K562 (cell line): Measurements from ENCODE around the gene CCDC183. TPM values are rescaled to one million over a fixed set of nuclear protein-coding genes. Genes with fewer than 3 reads are reported as not detected.
A peak's percentile ranks its signal among the peaks of the same experiment; 100 is the strongest.

Experiments used
- ARHGAP35 ChIP-seq: fragments of 450-650 bp; IDR thresholded peaks from 2 replicates; pipeline ENCODE4 v1.6.1; 2018; ENCODE audit not compliant: partially characterized antibody
- DIDO1 ChIP-seq: fragments of 450-650 bp; IDR thresholded peaks from 2 replicates; pipeline ENCODE4 v1.6.1; 2016; ENCODE audit warnings: low read depth, missing biosample characterization, missing genetic modification characterization
- E2F8 ChIP-seq: fragments of 450-650 bp; IDR thresholded peaks from 2 replicates; pipeline ENCODE4 v1.7.1; 2018; ENCODE audit warnings: mild to moderate bottlenecking, low read depth; ENCODE audit not compliant: partially characterized antibody
- ESRRA ChIP-seq: fragments of 450-650 bp; IDR thresholded peaks from 2 replicates; pipeline ENCODE4 v1.6.1; 2014; ENCODE audit warnings: low read depth, mild to moderate bottlenecking, moderate library complexity, borderline replicate concordance
- HNRNPLL ChIP-seq: fragments of 200-400 bp; formaldehyde crosslinking; IDR thresholded peaks from 2 replicates; pipeline ENCODE4 v1.6.1; 2017; ENCODE audit warnings: low read length, low read depth, mild to moderate bottlenecking; ENCODE audit not compliant: poor library complexity, severe bottlenecking
- KDM5B ChIP-seq: fragments of 200-600 bp; sonication (generic); IDR thresholded peaks from 2 replicates; pipeline ENCODE4 v1.6.1; 2012; ENCODE audit warnings: low read depth, mild to moderate bottlenecking, moderate library complexity, low read length, control low read depth, inconsistent platforms; ENCODE audit not compliant: insufficient replicate concordance
- L3MBTL2 ChIP-seq: fragments of 450-650 bp; IDR thresholded peaks from 2 replicates; pipeline ENCODE4 v1.6.1; 2016; ENCODE audit warnings: mild to moderate bottlenecking, moderate library complexity
- LCOR ChIP-seq: sonication (generic); formaldehyde crosslinking; IDR thresholded peaks from 2 replicates; pipeline ENCODE4 v1.8.0; 2022; ENCODE audit warnings: mild to moderate bottlenecking, missing genetic modification reagents
- MAZ ChIP-seq, 2 experiments: fragments of 450-650 bp in 1 of 2; sonication (generic) in 1 of 2; formaldehyde crosslinking; IDR thresholded peaks in 1 of 2; conservative IDR thresholded peaks in 1 of 2; 2 replicates each; pipeline versions ENCODE4 v1.4.0 to v1.5.0; 2020; ENCODE audit warnings: mild to moderate bottlenecking in 1 of 2, missing genetic modification reagents in 1 of 2
- MEIS2 ChIP-seq: fragments of 450-650 bp; IDR thresholded peaks from 2 replicates; pipeline ENCODE4 v1.6.1; 2014; ENCODE audit warnings: mild to moderate bottlenecking; ENCODE audit not compliant: partially characterized antibody
- POLR2G ChIP-seq: fragments of 200-400 bp; formaldehyde crosslinking; IDR thresholded peaks from 2 replicates; pipeline ENCODE4 v1.6.1; 2017; ENCODE audit warnings: low read depth, mild to moderate bottlenecking, antibody characterized with exemption, low read length, moderate library complexity
- TRIM24 ChIP-seq, 2 experiments: fragments of 450-650 bp; IDR thresholded peaks; 2 replicates each; pipeline ENCODE4 v1.6.1; 2016
- TRIM25 ChIP-seq: fragments of 450-650 bp; IDR thresholded peaks from 2 replicates; pipeline ENCODE4 v1.7.0; 2016; ENCODE audit warnings: borderline replicate concordance
- XRCC5 ChIP-seq: fragments of 200-400 bp; formaldehyde crosslinking; IDR thresholded peaks from 2 replicates; pipeline ENCODE4 v1.6.1; 2017; ENCODE audit warnings: low read depth, mild to moderate bottlenecking, low read length
- ZBTB1 ChIP-seq: sonication (generic); formaldehyde crosslinking; IDR thresholded peaks from 2 replicates; pipeline ENCODE4 v1.8.1; 2023; ENCODE audit warnings: missing genetic modification reagents, low read depth, mild to moderate bottlenecking, borderline replicate concordance
- ZBTB7A ChIP-seq: IDR thresholded peaks from 2 replicates; pipeline ENCODE4 v1.6.1; 2011; ENCODE audit warnings: low read depth, mild to moderate bottlenecking, low read length, moderate library complexity, borderline replicate concordance; ENCODE audit not compliant: control insufficient read depth
- ZFP30 ChIP-seq: fragments of 250-450 bp; sonication (Bioruptor Pico); IDR thresholded peaks from 2 replicates; pipeline ENCODE4 v1.8.0; 2022; ENCODE audit warnings: moderate library complexity, mild to moderate bottlenecking, inconsistent platforms, borderline replicate concordance
- ZNF280A ChIP-seq: fragments of 450-650 bp; IDR thresholded peaks from 2 replicates; pipeline ENCODE4 v1.6.1; 2018; ENCODE audit warnings: mild to moderate bottlenecking, low read depth; ENCODE audit not compliant: partially characterized antibody
- polyA plus RNA-seq, 8 experiments: library from polyadenylated mRNA; depleted of rRNA in 4 of 8; stranded (reverse) in 5 of 8; unstranded in 3 of 8; fragments of >200 nt; fragmentation: Nextera tagmentation in 2 of 8; fragmentation: Illumina TruSeq in 1 of 8; extraction: Ambion mirVana in 2 of 8; extraction: Trizol in 1 of 8; gene quantifications; 2 replicates each; pipeline versions ENCODE4 v1.2.1 to v1.2.3, GENCODE V29; 2011 to 2014; ENCODE audit warnings: inconsistent platforms in 1 of 8, missing spikeins in 1 of 8
- total RNA-seq, 7 experiments: library from RNA; depleted of rRNA in 6 of 7; stranded (reverse); fragments of >200 nt in 6 of 7; fragmentation: Illumina TruSeq in 2 of 7; extraction: Trizol in 2 of 7; gene quantifications; 2 replicates each; pipeline versions ENCODE4 v1.2.1 to v1.2.3, GENCODE V29; 2011 to 2021; ENCODE audit warnings: low replicate concordance in 1 of 7

CCDC183 gene
- total and polyA plus RNA-seq, 9 of the 15 experiments (the other 6 are each of a cell fraction or from before 2014, with no cell fraction given), result 0.21 to 0.60 (median 0.29) TPM; not detected in 4

GRCh38 chr9:136854113-136854841 lies 58.1 kb downstream of the CCDC183 start (continued):
- no peak for TF ChIP-seq ZNF280A
- no peak for TF ChIP-seq TRIM24 (IDR thresholded peaks at IDR 0.05)
- no peak for TF ChIP-seq TRIM25
- no peak for TF ChIP-seq XRCC5
- no peak for TF ChIP-seq MEIS2
- no peak for TF ChIP-seq HNRNPLL
- no peak for TF ChIP-seq DIDO1 (tag)
- no peak for TF ChIP-seq ARHGAP35
- no peak for TF ChIP-seq KDM5B
- no peak for TF ChIP-seq ZFP30 (CRISPR knock-in tag)
- no peak for TF ChIP-seq L3MBTL2
- TF ChIP-seq ESRRA, result no peak
- TF ChIP-seq MAZ (CRISPR knock-in tag; conservative IDR thresholded peaks at IDR 0.05 in 1 of 2, IDR thresholded peaks at IDR 0.05 in 1 of 2), result no peak
- TF ChIP-seq E2F8, result no peak
- TF ChIP-seq ZBTB1, result no peak
- 0 out of 2 replicates have a peak, but pooled peaks have one; percentile 6 for TF ChIP-seq ZBTB7A
- no peak for TF ChIP-seq LCOR (CRISPR knock-in tag)
- peak; percentile 70; the same call in 1 of the 2 replicates for TF ChIP-seq POLR2G
